Activated naive CD4-positive, alpha-beta T cell treated with anti-CD3 and anti-CD28 coated beads, Interleukin-2, amount 50 U/mL, for 24 hours (primary cell): ENCODE data around the gene LRRC14B.
"Not testable (repeated sequence)": the region's sequence is repeated elsewhere in the genome, so short reads cannot be mapped to it uniquely, and the experiment has no call there.

Experiments used
- H3K27ac Mint-ChIP-seq: one replicate; pipeline ENCODE4 v1.8.0; 2021; ENCODE audit warnings: mild to moderate bottlenecking, mixed read lengths
- H3K27me3 Mint-ChIP-seq: one replicate; pipeline ENCODE4 v1.8.0; 2021; ENCODE audit warnings: mixed read lengths
- H3K36me3 Mint-ChIP-seq: one replicate; pipeline ENCODE4 v1.8.0; 2021; ENCODE audit warnings: mixed read lengths
- H3K4me1 Mint-ChIP-seq: one replicate; pipeline ENCODE4 v1.8.0; 2021; ENCODE audit warnings: mixed read lengths
- H3K4me3 Mint-ChIP-seq: one replicate; pipeline ENCODE4 v1.8.0; 2021; ENCODE audit warnings: mild to moderate bottlenecking, mixed read lengths
- H3K9me3 Mint-ChIP-seq: one replicate; pipeline ENCODE4 v1.8.0; 2021; ENCODE audit warnings: mixed read lengths

Gene LRRC14B

GRCh38 chr5:156411-157072 lies 34.8 kb upstream of the LRRC14B start:
- Mint-ChIP-seq H3K36me3 (no peaks in the 10 kb centered on the region), H3K4me3 (no peak overlapping the region), H3K27ac (no peak overlapping the region), H3K27me3 (peaks cover 7% of the 10 kb centered on the region), H3K4me1 (no peaks in the 10 kb centered on the region), H3K9me3 (no peaks in the 10 kb centered on the region)

GRCh38 chr5:157126-157715 lies 34.1 kb upstream of the LRRC14B start:
- Mint-ChIP-seq H3K9me3 (no peaks in the 10 kb centered on the region), H3K27me3 (peaks cover 7% of the 10 kb centered on the region), H3K36me3 (no peaks in the 10 kb centered on the region), H3K4me3 (no peak overlapping the region), H3K27ac (no peak overlapping the region), H3K4me1 (no peaks in the 10 kb centered on the region)

- H3K27me3 Mint-ChIP-seq = peaks cover 7% of the 10 kb centered on the region
- H3K36me3 Mint-ChIP-seq = no peaks in the 10 kb centered on the region
- no peak overlapping the region for H3K27ac Mint-ChIP-seq
- no peak overlapping the region for H3K4me3 Mint-ChIP-seq
- H3K9me3 Mint-ChIP-seq = no peaks in the 10 kb centered on the region
- H3K4me1 Mint-ChIP-seq = no peaks in the 10 kb centered on the region
Measured at GRCh38 chr5:157801-158200, 33.5 kb upstream of the LRRC14B start.

- Mint-ChIP-seq H3K4me3 (no peak overlapping the region), H3K27ac (no peak overlapping the region), H3K4me1 (no peaks in the 10 kb centered on the region), H3K36me3 (no peaks in the 10 kb centered on the region), H3K27me3 (peaks cover 7% of the 10 kb centered on the region), H3K9me3 (no peaks in the 10 kb centered on the region)
Measured at GRCh38 chr5:158807-159447, 32.4 kb upstream of the LRRC14B start.

- Mint-ChIP-seq H3K27ac (no peak overlapping the region), H3K9me3 (no peaks in the 10 kb centered on the region), H3K36me3 (no peaks in the 10 kb centered on the region), H3K27me3 (peaks cover 7% of the 10 kb centered on the region), H3K4me3 (no peak overlapping the region), H3K4me1 (no peaks in the 10 kb centered on the region)
Measured at GRCh38 chr5:159448-160172, 31.7 kb upstream of the LRRC14B start.

- no peaks in the 10 kb centered on the region for H3K9me3 Mint-ChIP-seq
- no peak overlapping the region for H3K27ac Mint-ChIP-seq
- peaks cover 7% of the 10 kb centered on the region for H3K27me3 Mint-ChIP-seq
- no peaks in the 10 kb centered on the region for H3K36me3 Mint-ChIP-seq
- no peak overlapping the region for H3K4me3 Mint-ChIP-seq
- H3K4me1 Mint-ChIP-seq = no peaks in the 10 kb centered on the region
Measured at GRCh38 chr5:160173-160510, 31.2 kb upstream of the LRRC14B start.

GRCh38 chr5:160921-161802 lies 30.1 kb upstream of the LRRC14B start:
- H3K36me3 Mint-ChIP-seq = no peaks in the 10 kb centered on the region
- peaks cover 7% of the 10 kb centered on the region for H3K27me3 Mint-ChIP-seq
- H3K4me1 Mint-ChIP-seq = no peaks in the 10 kb centered on the region
- H3K27ac Mint-ChIP-seq = no peak overlapping the region
- H3K9me3 Mint-ChIP-seq = no peaks in the 10 kb centered on the region
- H3K4me3 Mint-ChIP-seq = no peak overlapping the region

GRCh38 chr5:161803-162110 lies 29.5 kb upstream of the LRRC14B start:
- Mint-ChIP-seq H3K27ac (no peak overlapping the region), H3K4me1 (no peaks in the 10 kb centered on the region), H3K36me3 (no peaks in the 10 kb centered on the region), H3K27me3 (peaks cover 7% of the 10 kb centered on the region), H3K9me3 (no peaks in the 10 kb centered on the region), H3K4me3 (no peak overlapping the region)

GRCh38 chr5:162190-162564 lies 29.1 kb upstream of the LRRC14B start:
- H3K27me3 Mint-ChIP-seq = peaks cover 7% of the 10 kb centered on the region
- no peak overlapping the region for H3K27ac Mint-ChIP-seq
- H3K4me3 Mint-ChIP-seq = no peak overlapping the region
- H3K36me3 Mint-ChIP-seq = no peaks in the 10 kb centered on the region
- no peaks in the 10 kb centered on the region for H3K4me1 Mint-ChIP-seq
- H3K9me3 Mint-ChIP-seq = no peaks in the 10 kb centered on the region

GRCh38 chr5:162565-163337 lies 28.5 kb upstream of the LRRC14B start:
- Mint-ChIP-seq H3K36me3 (no peaks in the 10 kb centered on the region), H3K4me1 (no peaks in the 10 kb centered on the region), H3K27me3 (peaks cover 7% of the 10 kb centered on the region), H3K9me3 (no peaks in the 10 kb centered on the region), H3K27ac (no peak overlapping the region), H3K4me3 (no peak overlapping the region)

GRCh38 chr5:163338-163620 lies 28.0 kb upstream of the LRRC14B start:
- no peaks in the 10 kb centered on the region for H3K4me1 Mint-ChIP-seq
- no peaks in the 10 kb centered on the region for H3K36me3 Mint-ChIP-seq
- H3K9me3 Mint-ChIP-seq = no peaks in the 10 kb centered on the region
- H3K27ac Mint-ChIP-seq = no peak overlapping the region
- H3K4me3 Mint-ChIP-seq = no peak overlapping the region
- peaks cover 7% of the 10 kb centered on the region for H3K27me3 Mint-ChIP-seq

GRCh38 chr5:163841-164240 lies 27.5 kb upstream of the LRRC14B start:
- Mint-ChIP-seq H3K4me1 (no peaks in the 10 kb centered on the region), H3K4me3 (no peak overlapping the region), H3K27me3 (peaks cover 7% of the 10 kb centered on the region), H3K36me3 (no peaks in the 10 kb centered on the region), H3K27ac (no peak overlapping the region), H3K9me3 (no peaks in the 10 kb centered on the region)

- no peak overlapping the region for H3K4me3 Mint-ChIP-seq
- H3K27ac Mint-ChIP-seq = no peak overlapping the region
- H3K27me3 Mint-ChIP-seq = peaks cover 7% of the 10 kb centered on the region
- H3K36me3 Mint-ChIP-seq = no peaks in the 10 kb centered on the region
- no peaks in the 10 kb centered on the region for H3K4me1 Mint-ChIP-seq
- no peaks in the 10 kb centered on the region for H3K9me3 Mint-ChIP-seq
Measured at GRCh38 chr5:164244-164643, 27.1 kb upstream of the LRRC14B start.

- H3K27ac Mint-ChIP-seq, H3K4me1 Mint-ChIP-seq, H3K9me3 Mint-ChIP-seq, H3K36me3 Mint-ChIP-seq, H3K27me3 Mint-ChIP-seq, H3K4me3 Mint-ChIP-seq: not testable (repeated sequence)
Measured at GRCh38 chr5:164783-165182, 26.5 kb upstream of the LRRC14B start.
